Activated CD8-positive, alpha-beta T cell treated with anti-CD3 and anti-CD28 coated beads for 36 hours (primary cell): ENCODE results near the gene GNB2. TPM values are rescaled to one million over a fixed set of nuclear protein-coding genes. Genes with fewer than 3 reads are reported as not detected.

Source experiments
- ATAC-seq: fragments of 200-7000 bp; cut with Tn5 transposase; one replicate; pipeline ENCODE4 v1.10.0; 2021; ENCODE audit warnings: mild to moderate bottlenecking, moderate library complexity
- CTCF ChIA-PET: fragments of 350-600 bp; sonication (Branson Sonifier 250); formaldehyde crosslinking; loops from one replicate; lab custom pipeline; 2021; ENCODE audit warnings: antibody characterized with exemption; lab: Charles Lee
- POLR2A ChIA-PET: fragments of 350-600 bp; sonication (Branson Sonifier 250); formaldehyde crosslinking; loops from one replicate; lab custom pipeline; 2021; ENCODE audit warnings: antibody characterized with exemption; lab: Charles Lee
- DNase-seq: peaks from one replicate; pipeline ENCODE4 v3.0.0-alpha.2; 2020
- H3K27ac Mint-ChIP-seq: one replicate; pipeline ENCODE4 v1.8.0; 2021; ENCODE audit warnings: mild to moderate bottlenecking, mixed read lengths
- H3K27me3 Mint-ChIP-seq: one replicate; pipeline ENCODE4 v1.8.0; 2021; ENCODE audit warnings: mixed read lengths
- H3K36me3 Mint-ChIP-seq: one replicate; pipeline ENCODE4 v1.8.0; 2021; ENCODE audit warnings: low read depth, mixed read lengths
- H3K4me1 Mint-ChIP-seq: one replicate; pipeline ENCODE4 v1.8.0; 2021; ENCODE audit warnings: low read depth, mixed read lengths
- H3K4me3 Mint-ChIP-seq: one replicate; pipeline ENCODE4 v1.8.0; 2021; ENCODE audit warnings: mild to moderate bottlenecking, moderate library complexity, mixed read lengths
- H3K9me3 Mint-ChIP-seq: one replicate; pipeline ENCODE4 v1.8.0; 2021; ENCODE audit warnings: mixed read lengths
- intact Hi-C: fragments of 100-400 bp; cut with micrococcal nuclease; formaldehyde crosslinking; loops from one replicate; pipeline ENCODE4 v1.10.0; 2022
- total RNA-seq, 2 experiments: library from RNA; stranded (reverse); gene quantifications; one replicate each; pipeline ENCODE4 v1.2.3, GENCODE V29; 2021
- TF ChIP-seq, protein P1 (sequence below): fragments of 200-600 bp; IDR thresholded peaks from one replicate; pipeline ENCODE4 v1.8.0; 2022; ENCODE audit warnings: antibody characterized with exemption, mild to moderate bottlenecking

The GNB2 gene
- total RNA-seq, result 100 to 1,000 TPM; 192 TPM

DNA sequence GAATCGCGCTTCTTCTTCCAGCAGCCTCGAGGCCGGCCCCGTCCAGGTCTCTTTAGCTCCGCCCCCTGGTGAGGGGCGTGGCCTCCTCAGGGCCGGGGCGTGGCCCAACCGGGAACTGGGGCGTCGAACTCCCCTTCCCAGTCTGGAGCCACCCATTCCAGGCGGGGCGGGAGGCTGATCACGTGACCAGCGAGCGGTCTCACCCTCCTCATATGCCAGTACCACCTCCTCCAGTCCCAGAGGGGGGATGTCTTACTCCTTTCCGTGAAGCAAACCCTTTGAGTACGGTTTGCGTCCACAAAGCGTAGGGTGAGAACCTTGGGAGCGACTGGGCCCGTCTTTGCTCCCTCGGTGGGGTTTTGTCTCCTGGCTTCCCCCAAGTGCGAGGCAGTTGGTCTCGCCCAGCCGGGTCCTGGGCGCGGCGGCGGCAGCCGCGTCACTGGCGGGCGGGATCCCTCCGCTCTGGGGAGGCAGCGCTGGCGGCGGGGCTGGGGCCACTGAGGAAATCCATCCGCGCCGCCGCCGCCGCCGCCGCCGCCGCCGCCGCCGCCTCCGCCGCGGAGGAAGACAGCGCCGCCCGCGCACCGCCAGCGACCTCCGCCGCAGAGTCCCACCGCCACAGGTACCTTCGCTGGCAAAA is at the start of gene GNB2:
Gene GNB2 (plus strand): TSS at position 439 of the 640 bp plus-strand sequence. CDS start 2,526 bp downstream, outside the sequence.
- ChIA-PET CTCF (interaction anchor here (1.0 to 1.2 kb wide), 3 partner anchors 19 to 44 kb away, joined by 4 to 7 read pairs (median 5); no protein-coding TSS in a partner anchor), POLR2A (interaction anchor here (1.0 to 1.3 kb wide), 2 partner anchors 9 to 17 kb away, joined by 3 to 7 read pairs; no protein-coding TSS in a partner anchor)
- Mint-ChIP-seq H3K27ac (peak within 1 kb of the TSS; percentile 95), H3K4me3 (peak within 1 kb of the TSS; percentile 94), H3K4me1 (peaks cover 11% of the 10 kb centered on the region), H3K27me3 (no peaks in the 10 kb centered on the region), H3K9me3 (no peaks in the 10 kb centered on the region), H3K36me3 (peaks cover 18% of the 10 kb centered on the region)
- TF ChIP-seq, protein P1, sequence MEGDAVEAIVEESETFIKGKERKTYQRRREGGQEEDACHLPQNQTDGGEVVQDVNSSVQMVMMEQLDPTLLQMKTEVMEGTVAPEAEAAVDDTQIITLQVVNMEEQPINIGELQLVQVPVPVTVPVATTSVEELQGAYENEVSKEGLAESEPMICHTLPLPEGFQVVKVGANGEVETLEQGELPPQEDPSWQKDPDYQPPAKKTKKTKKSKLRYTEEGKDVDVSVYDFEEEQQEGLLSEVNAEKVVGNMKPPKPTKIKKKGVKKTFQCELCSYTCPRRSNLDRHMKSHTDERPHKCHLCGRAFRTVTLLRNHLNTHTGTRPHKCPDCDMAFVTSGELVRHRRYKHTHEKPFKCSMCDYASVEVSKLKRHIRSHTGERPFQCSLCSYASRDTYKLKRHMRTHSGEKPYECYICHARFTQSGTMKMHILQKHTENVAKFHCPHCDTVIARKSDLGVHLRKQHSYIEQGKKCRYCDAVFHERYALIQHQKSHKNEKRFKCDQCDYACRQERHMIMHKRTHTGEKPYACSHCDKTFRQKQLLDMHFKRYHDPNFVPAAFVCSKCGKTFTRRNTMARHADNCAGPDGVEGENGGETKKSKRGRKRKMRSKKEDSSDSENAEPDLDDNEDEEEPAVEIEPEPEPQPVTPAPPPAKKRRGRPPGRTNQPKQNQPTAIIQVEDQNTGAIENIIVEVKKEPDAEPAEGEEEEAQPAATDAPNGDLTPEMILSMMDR, result no peak
- intact Hi-C loops, result loop anchor here (10.0 kb wide), 1 partner anchor 69 kb away; the partner anchor contains the start of gene PCOLCE
- DNase-seq (peak; percentile 99), ATAC-seq (peak; percentile 75)

DNA sequence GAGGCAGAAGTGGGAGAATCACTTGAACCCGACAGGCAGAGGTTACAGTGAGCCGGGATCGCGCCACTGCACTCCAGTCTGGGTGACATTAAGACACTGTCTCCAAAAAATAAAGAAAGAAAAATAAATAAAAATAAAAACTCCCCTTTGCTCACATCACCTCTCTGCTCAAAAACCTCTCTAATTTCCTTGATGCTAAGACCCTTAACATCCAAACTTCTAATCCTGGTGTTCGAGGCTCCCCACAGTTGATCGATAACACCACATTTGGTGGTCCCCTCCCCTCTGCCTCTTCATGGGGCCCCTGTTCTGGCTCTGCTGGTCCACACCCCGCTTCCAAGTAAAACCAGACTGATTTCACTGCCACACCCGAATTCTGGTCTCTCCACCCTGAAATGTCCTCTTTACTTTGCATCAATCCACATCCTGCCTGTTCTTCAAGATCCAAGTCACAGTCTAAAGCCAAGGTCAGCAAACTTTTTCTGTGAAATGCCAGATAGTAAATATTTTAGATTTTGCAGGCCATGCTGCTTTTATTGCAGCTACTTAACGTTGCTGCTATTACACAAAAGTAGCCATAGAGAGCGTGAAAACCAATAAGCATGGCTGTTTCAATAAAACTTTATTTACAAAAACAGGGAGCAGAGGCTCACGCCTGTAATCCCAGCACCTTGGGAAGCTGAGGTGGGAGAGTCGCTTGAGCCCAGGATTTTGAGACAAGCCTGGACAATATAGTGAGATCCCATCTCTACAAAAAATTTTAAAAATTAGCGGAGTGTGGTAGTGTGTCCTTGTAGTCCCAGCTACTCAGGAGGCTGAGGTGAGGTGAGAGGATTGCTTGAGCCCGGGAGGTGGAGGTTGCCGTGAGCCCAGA is 49.4 kb upstream of the GNB2 start:
- ChIA-PET CTCF (interaction anchor here (1.4 to 4.8 kb wide), 3 partner anchors 9 to 81 kb away, joined by 3 to 16 read pairs (median 10); partner anchors contain the start of gene POP7), POLR2A (interaction anchor here (1.4 kb wide), 1 partner anchor 10 kb away, joined by 6 read pairs; no protein-coding TSS in a partner anchor)
- TF ChIP-seq, protein P1, result no peak
- Mint-ChIP-seq H3K27me3 (no peaks in the 10 kb centered on the region), H3K36me3 (no peaks in the 10 kb centered on the region), H3K9me3 (no peaks in the 10 kb centered on the region), H3K4me3 (no peak overlapping the region), H3K27ac (no peak overlapping the region), H3K4me1 (peaks cover 14% of the 10 kb centered on the region)
- ATAC-seq, result no peak
- intact Hi-C loops, result no loop called here
- DNase-seq, result no peak

GRCh38 chr7:100626055-100626454 is 47.5 kb upstream of the GNB2 start:
- POLR2A ChIA-PET, result interaction anchor here (0.6 to 2.9 kb wide), 9 partner anchors 9 to 149 kb away, joined by 3 to 13 read pairs (median 3); partner anchors contain the start of genes FBXO24 and LRCH4
- no peaks in the 10 kb centered on the region for H3K27me3 Mint-ChIP-seq
- intact Hi-C loops, result no loop called here
- DNase-seq (no peak), ATAC-seq (no peak)
- CTCF ChIA-PET, result interaction anchor here (1.2 to 4.8 kb wide), 8 partner anchors 8 to 79 kb away, joined by 3 to 16 read pairs (median 6); partner anchors contain the start of genes FBXO24, MOSPD3 and POP7
- no peak overlapping the region for H3K27ac Mint-ChIP-seq
- peaks cover 23% of the 10 kb centered on the region for H3K4me1 Mint-ChIP-seq
- TF ChIP-seq, protein P1, result no peak
- H3K36me3 Mint-ChIP-seq, result no peaks in the 10 kb centered on the region
- H3K9me3 Mint-ChIP-seq, result no peaks in the 10 kb centered on the region
- H3K4me3 Mint-ChIP-seq, result peak overlapping the region; percentile 72

GRCh38 chr7:100626530-100627237 is 46.9 kb upstream of the GNB2 start:
- ATAC-seq (peak; percentile 97), DNase-seq (peak; percentile 93)
- H3K36me3 Mint-ChIP-seq, result no peaks in the 10 kb centered on the region
- peak overlapping the region; percentile 72 for H3K4me3 Mint-ChIP-seq
- peaks cover 23% of the 10 kb centered on the region for H3K4me1 Mint-ChIP-seq
- no peaks in the 10 kb centered on the region for H3K9me3 Mint-ChIP-seq
- intact Hi-C loops, result no loop called here
- H3K27me3 Mint-ChIP-seq, result no peaks in the 10 kb centered on the region
- TF ChIP-seq, protein P1, result no peak
- CTCF ChIA-PET, result interaction anchor here (1.2 to 4.8 kb wide), 8 partner anchors 8 to 79 kb away, joined by 3 to 16 read pairs (median 6); partner anchors contain the start of genes FBXO24, MOSPD3 and POP7
- POLR2A ChIA-PET, result interaction anchor here (0.6 to 2.9 kb wide), 7 partner anchors 9 to 54 kb away, joined by 3 to 13 read pairs (median 3); partner anchors contain the start of genes FBXO24 and LRCH4
- H3K27ac Mint-ChIP-seq, result peak overlapping the region; percentile 81
